ENCODE results near the gene MORN5.
A peak's percentile ranks its signal among the peaks of the same experiment; 100 is the strongest.

DNA sequence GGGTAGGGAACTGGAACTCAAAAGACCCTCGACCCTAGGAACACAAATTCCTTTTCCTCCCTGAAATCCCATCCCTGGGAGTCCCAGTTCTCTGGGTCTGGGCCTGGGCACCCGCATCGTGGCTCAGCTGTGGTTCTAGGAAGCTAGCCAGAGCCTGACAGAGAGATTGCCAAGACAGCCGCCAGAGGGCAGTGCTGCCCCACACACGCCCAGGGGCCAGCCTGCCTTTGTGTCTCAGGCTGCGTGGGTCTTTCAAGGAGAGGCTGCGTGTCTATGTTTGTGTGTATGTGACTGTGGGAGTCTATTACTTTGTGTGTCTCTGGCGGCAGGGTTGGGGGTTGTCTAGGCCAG, 34.6 kb upstream of the MORN5 start:
- TF ChIP-seq CTCF (IDR thresholded peaks at IDR 0.05; ENCODE audit: low read depth, low read length) (peak; percentile 79), POLR2A (IDR thresholded peaks at IDR 0.05; ENCODE audit: extremely low read depth, insufficient read length) (no peak)
- TF ChIP-seq, protein P1, sequence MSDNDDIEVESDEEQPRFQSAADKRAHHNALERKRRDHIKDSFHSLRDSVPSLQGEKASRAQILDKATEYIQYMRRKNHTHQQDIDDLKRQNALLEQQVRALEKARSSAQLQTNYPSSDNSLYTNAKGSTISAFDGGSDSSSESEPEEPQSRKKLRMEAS (IDR thresholded peaks at IDR 0.05; ENCODE audit: low read depth, low read length), result no peak
